GM12878 (cell line): ENCODE results near the gene SPRED2. TPM values are rescaled to one million over a fixed set of nuclear protein-coding genes. Genes with fewer than 3 reads are reported as not detected.
A peak's percentile ranks its signal among the peaks of the same experiment; 100 is the strongest.

Source experiments
- BCLAF1 ChIP-seq: fragments of 450-650 bp; IDR thresholded peaks from 2 replicates; pipeline ENCODE4 v1.6.1; 2017; ENCODE audit warnings: antibody characterized with exemption, mild to moderate bottlenecking, moderate library complexity
- CREM ChIP-seq: IDR thresholded peaks from 2 replicates; pipeline ENCODE4 v1.6.1; 2014; ENCODE audit warnings: antibody characterized with exemption, low read depth
- EP300 ChIP-seq, 2 experiments: fragments of 150-350 bp in 1 of 2; IDR thresholded peaks; 2 replicates each; pipeline ENCODE4 v1.6.1; 2011 to 2012; ENCODE audit warnings: low read depth in 2 of 2, low read length in 2 of 2, borderline replicate concordance in 1 of 2, improper control_type of control experiment in 1 of 2, inconsistent platforms in 1 of 2; ENCODE audit not compliant: control insufficient read depth in 1 of 2
- HDGF ChIP-seq: fragments of 450-650 bp; IDR thresholded peaks from 2 replicates; pipeline ENCODE4 v1.6.1; 2016; ENCODE audit warnings: antibody characterized with exemption
- IRF4 ChIP-seq: IDR thresholded peaks from 2 replicates; pipeline ENCODE4 v1.6.1; 2011; ENCODE audit warnings: low read depth, low read length
- JUNB ChIP-seq: IDR thresholded peaks from 2 replicates; pipeline ENCODE4 v1.6.1; 2016; ENCODE audit warnings: antibody characterized with exemption, mild to moderate bottlenecking
- MLLT1 ChIP-seq: fragments of 450-650 bp; IDR thresholded peaks from 2 replicates; pipeline ENCODE4 v1.6.1; 2016; ENCODE audit warnings: mild to moderate bottlenecking
- NR2F1 ChIP-seq: fragments of 450-650 bp; conservative IDR thresholded peaks from 2 replicates; pipeline ENCODE4 v1.6.1; 2017; ENCODE audit warnings: mild to moderate bottlenecking
- POU2F2 ChIP-seq: IDR thresholded peaks from 3 replicates; pipeline ENCODE4 v1.6.1; 2011; ENCODE audit warnings: low read depth, mild to moderate bottlenecking, low read length, borderline replicate concordance
- RAD21 ChIP-seq: IDR thresholded peaks from 2 replicates; pipeline ENCODE4 v1.6.1; 2011; ENCODE audit warnings: mild to moderate bottlenecking, low read depth, low read length, moderate library complexity; ENCODE audit not compliant: insufficient read depth
- RB1 ChIP-seq: fragments of 450-650 bp; formaldehyde crosslinking; IDR thresholded peaks from 2 replicates; pipeline ENCODE4 v1.6.1; 2017; ENCODE audit warnings: mild to moderate bottlenecking, borderline replicate concordance
- RBBP5 ChIP-seq: fragments of 200-600 bp; sonication (generic); conservative IDR thresholded peaks from 2 replicates; pipeline ENCODE4 v1.6.1; 2016
- RCOR1 ChIP-seq: conservative IDR thresholded peaks from 2 replicates; pipeline ENCODE4 v1.6.1; 2012; ENCODE audit warnings: low read depth, low read length, improper control_type of control experiment
- RELA ChIP-seq: fragments of 450-650 bp; IDR thresholded peaks from 2 replicates; pipeline ENCODE4 v1.8.0; 2014; ENCODE audit warnings: borderline replicate concordance; ENCODE audit not compliant: partially characterized antibody
- SKIL ChIP-seq: fragments of 450-650 bp; IDR thresholded peaks from 2 replicates; pipeline ENCODE4 v1.6.1; 2017; ENCODE audit warnings: mild to moderate bottlenecking, low read depth, inconsistent platforms; ENCODE audit not compliant: poor library complexity, severe bottlenecking
- SREBF1 ChIP-seq: IDR thresholded peaks from 2 replicates; pipeline ENCODE4 v1.6.1; 2012; ENCODE audit warnings: mild to moderate bottlenecking, low read length
- STAT1 ChIP-seq: fragments of 450-650 bp; conservative IDR thresholded peaks from 2 replicates; pipeline ENCODE4 v1.6.1; 2014; ENCODE audit warnings: antibody characterized with exemption, mild to moderate bottlenecking
- SUZ12 ChIP-seq: fragments of 200-600 bp; sonication (generic); IDR thresholded peaks from one replicate; pipeline ENCODE4 v1.6.1; 2018; ENCODE audit warnings: antibody characterized with exemption, mild to moderate bottlenecking; ENCODE audit not compliant: unreplicated experiment
- USF1 ChIP-seq: IDR thresholded peaks from 2 replicates; pipeline ENCODE4 v1.6.1; 2011; ENCODE audit warnings: borderline replicate concordance, low read depth, mild to moderate bottlenecking, moderate library complexity, mixed read lengths, low read length; ENCODE audit not compliant: insufficient read depth; ENCODE audit errors: extremely low read length
- USF2 ChIP-seq: IDR thresholded peaks from 2 replicates; pipeline ENCODE4 v1.6.1; 2011; ENCODE audit warnings: low read depth, low read length, improper control_type of control experiment, borderline replicate concordance
- YY1 ChIP-seq: IDR thresholded peaks from 2 replicates; pipeline ENCODE4 v1.6.1; 2011; ENCODE audit warnings: low read depth, mild to moderate bottlenecking, low read length
- ZNF217 ChIP-seq: fragments of 450-650 bp; IDR thresholded peaks from 2 replicates; pipeline ENCODE4 v1.6.1; 2017; ENCODE audit warnings: antibody characterized with exemption, mild to moderate bottlenecking
- ZSCAN29 ChIP-seq: fragments of 450-650 bp; IDR thresholded peaks from 2 replicates; pipeline ENCODE4 v1.6.1; 2017; ENCODE audit warnings: mild to moderate bottlenecking, moderate library complexity
- polyA plus RNA-seq, 11 experiments: library from polyadenylated mRNA; depleted of rRNA in 4 of 11; unstranded in 6 of 11; stranded (reverse) in 5 of 11; fragments of >200 nt; fragmentation: Nextera tagmentation in 4 of 11; fragmentation: Illumina TruSeq in 1 of 11; extraction: Ambion mirVana in 4 of 11; extraction: Trizol in 1 of 11; gene quantifications; 1 replicate in 1 of 11; 2 replicates in 10 of 11; pipeline versions ENCODE4 v1.2.1 to v1.2.3, GENCODE V29; 2011 to 2016; ENCODE audit warnings: inconsistent platforms in 2 of 11, missing spikeins in 2 of 11, low read depth in 1 of 11
- total RNA-seq, 4 experiments: library from RNA; depleted of rRNA in 3 of 4; stranded (reverse); fragments of >200 nt in 3 of 4; fragmentation: Illumina TruSeq in 1 of 4; extraction: Trizol in 1 of 4; gene quantifications; 2 replicates each; pipeline versions ENCODE4 v1.2.1 to v1.2.3, GENCODE V29; 2013 to 2021

SPRED2 gene
- total and polyA plus RNA-seq, 10 of the 15 experiments (the other 5 are each of a cell fraction or from before 2014, with no cell fraction given): 3.0 to 23.9 (median 9.7) TPM

GRCh38 chr2:65436169-65436823, 3.9 kb upstream of the SPRED2 start (continued):
- no peak for TF ChIP-seq BCLAF1
- TF ChIP-seq HDGF: no peak
- no peak for TF ChIP-seq RB1
- TF ChIP-seq MLLT1: no peak; the same call in 1 of the 2 replicates
- TF ChIP-seq IRF4: no peak
- TF ChIP-seq USF1: no peak
- no peak for TF ChIP-seq ZNF217
- TF ChIP-seq STAT1: no peak
- TF ChIP-seq USF2: no peak
- no peak for TF ChIP-seq RELA
- TF ChIP-seq RCOR1: no peak
- no peak for TF ChIP-seq EP300 (IDR thresholded peaks at IDR 0.05; ENCODE audit: borderline replicate concordance in 1 of 2, control insufficient read depth in 1 of 2, low read depth in 2 of 2, low read length in 2 of 2)
- TF ChIP-seq SREBF1: no peak
- no peak for TF ChIP-seq JUNB
- no peak for TF ChIP-seq CREM
- no peak for TF ChIP-seq ZSCAN29
- no peak for TF ChIP-seq POU2F2
- no peak for TF ChIP-seq SKIL
- no peak for TF ChIP-seq RAD21
- no peak for TF ChIP-seq SUZ12
- TF ChIP-seq YY1: peak; percentile 23; the same call in 1 of the 2 replicates
- TF ChIP-seq NR2F1: 0 out of 2 replicates have a peak, but pooled peaks have one; percentile 21
- no peak for TF ChIP-seq RBBP5
